ENCODE data around the gene TMEM121B. TPM values are rescaled to one million over a fixed set of nuclear protein-coding genes. Genes with fewer than 3 reads are reported as not detected.

TMEM121B gene
- total RNA-seq (0.09 TPM), polyA plus RNA-seq (0.23 TPM)
- long read RNA-seq, donor 1 = 0 reads
- long read RNA-seq, donor 2 = 0 reads
- long read RNA-seq, donor 3 = 0 reads
- long read RNA-seq, donor 4 = 0 reads
- long read RNA-seq, donor 5 = 0 reads
- long read RNA-seq, donor 6, full-length matches to known transcripts = 1 of 1 reads
- long read RNA-seq, donor 6, partial matches to known transcripts = 0 of 1 reads
- long read RNA-seq, donor 6, other reads (novel, unspliced or antisense) = 0 of 1 reads
- long read RNA-seq, donor 7 = 0 reads
- long read RNA-seq, donor 8, full-length matches to known transcripts = 1 of 1 reads
- long read RNA-seq, donor 8, partial matches to known transcripts = 0 of 1 reads
- long read RNA-seq, donor 8, other reads (novel, unspliced or antisense) = 0 of 1 reads
- long read RNA-seq, donor 9 = 0 reads
- long read RNA-seq, donor 10 = 0 reads

- H3K36me3 ChIP-seq (ENCODE audit: control insufficient read depth in 2 of 2, insufficient read depth in 2 of 2, low read length in 1 of 2) = no peaks in the 10 kb centered on the region
These were observed at the start of gene TMEM121B for GRCh38 chr22:17121233-17122195. Gene TMEM121B, minus strand, starts transcription at chr22:17121360. Its CDS starts 233 bp downstream, at chr22:17121127.

GRCh38 chr22:17167486-17167885, 46.3 kb upstream of the TMEM121B start:
- Histone ChIP-seq H3K27ac (ENCODE audit: low read depth in 1 of 2, low read length in 1 of 2) (no peak overlapping the region), H3K4me3 (ENCODE audit: low read length in 2 of 2) (no peak overlapping the region), H3K4me1 (ENCODE audit: control insufficient read depth in 2 of 2, insufficient read depth in 2 of 2, low read length in 2 of 2) (peaks cover 2 to 7% of the 10 kb centered on the region in 2 donors), H3K27me3 (ENCODE audit: control insufficient read depth in 2 of 2, insufficient read depth in 1 of 2, low read length in 1 of 2) (peaks cover 0 to 6% of the 10 kb centered on the region in 2 donors), H3K9me3 (ENCODE audit: control insufficient read depth in 2 of 2, insufficient read depth in 1 of 2, low read length in 1 of 2) (no peaks in the 10 kb centered on the region), H3K36me3 (ENCODE audit: control insufficient read depth in 2 of 2, insufficient read depth in 2 of 2, low read length in 1 of 2) (no peaks in the 10 kb centered on the region)
- WGBS = 87% methylated on average over 7 of the region's 7 CpGs
- DNase-seq (ENCODE audit: low read depth in 6 of 9, low spot score in 9 of 9) = no peak

More at GRCh38 chr22:17121233-17122195, at the start of gene TMEM121B:
- no peak within 1 kb of the TSS for H3K27ac ChIP-seq (ENCODE audit: low read depth in 1 of 2, low read length in 1 of 2)
- H3K4me3 ChIP-seq (ENCODE audit: low read length in 2 of 2) = peak within 1 kb of the TSS; percentile 8 to 54
- H3K27me3 ChIP-seq (ENCODE audit: control insufficient read depth in 2 of 2, insufficient read depth in 1 of 2, low read length in 1 of 2) = peaks cover 31 to 50% of the 10 kb centered on the region in 2 donors
- peaks cover 36% of the 10 kb centered on the region in 2 donors for H3K4me1 ChIP-seq (ENCODE audit: control insufficient read depth in 2 of 2, insufficient read depth in 2 of 2, low read length in 2 of 2)
- no peaks in the 10 kb centered on the region for H3K9me3 ChIP-seq (ENCODE audit: control insufficient read depth in 2 of 2, insufficient read depth in 1 of 2, low read length in 1 of 2)
- DNase-seq (ENCODE audit: low read depth in 6 of 9, low spot score in 9 of 9) = peak in 1 of 9 donors; percentile 19
- 9% methylated on average over 69 of the region's 69 CpGs for WGBS

GRCh38 chr22:17164392-17165024, 43.3 kb upstream of the TMEM121B start:
- DNase-seq (ENCODE audit: low read depth in 6 of 9, low spot score in 9 of 9) = no peak
- H3K27ac ChIP-seq (ENCODE audit: low read depth in 1 of 2, low read length in 1 of 2) = no peak overlapping the region
- no peak overlapping the region for H3K4me3 ChIP-seq (ENCODE audit: low read length in 2 of 2)
- H3K27me3 ChIP-seq (ENCODE audit: control insufficient read depth in 2 of 2, insufficient read depth in 1 of 2, low read length in 1 of 2) = peaks cover 0 to 6% of the 10 kb centered on the region in 2 donors
- no peaks in the 10 kb centered on the region for H3K36me3 ChIP-seq (ENCODE audit: control insufficient read depth in 2 of 2, insufficient read depth in 2 of 2, low read length in 1 of 2)
- WGBS = 93% methylated on average over 3 of the region's 3 CpGs
- no peaks in the 10 kb centered on the region for H3K9me3 ChIP-seq (ENCODE audit: control insufficient read depth in 2 of 2, insufficient read depth in 1 of 2, low read length in 1 of 2)
- peaks cover 0 to 6% of the 10 kb centered on the region in 2 donors for H3K4me1 ChIP-seq (ENCODE audit: control insufficient read depth in 2 of 2, insufficient read depth in 2 of 2, low read length in 2 of 2)

- no peaks in the 10 kb centered on the region for H3K36me3 ChIP-seq (ENCODE audit: control insufficient read depth in 2 of 2, insufficient read depth in 2 of 2, low read length in 1 of 2)
- H3K4me3 ChIP-seq (ENCODE audit: low read length in 2 of 2) = no peak overlapping the region
- 97% methylated on average over 8 of the region's 8 CpGs for WGBS
- H3K9me3 ChIP-seq (ENCODE audit: control insufficient read depth in 2 of 2, insufficient read depth in 1 of 2, low read length in 1 of 2) = no peaks in the 10 kb centered on the region
- peaks cover 0 to 3% of the 10 kb centered on the region in 2 donors for H3K27me3 ChIP-seq (ENCODE audit: control insufficient read depth in 2 of 2, insufficient read depth in 1 of 2, low read length in 1 of 2)
- H3K27ac ChIP-seq (ENCODE audit: low read depth in 1 of 2, low read length in 1 of 2) = no peak overlapping the region
- DNase-seq (ENCODE audit: low read depth in 6 of 9, low spot score in 9 of 9) = no peak
- peaks cover 2 to 13% of the 10 kb centered on the region in 2 donors for H3K4me1 ChIP-seq (ENCODE audit: control insufficient read depth in 2 of 2, insufficient read depth in 2 of 2, low read length in 2 of 2)
These were observed 41.6 kb upstream of the TMEM121B start for GRCh38 chr22:17162731-17163130.

- Histone ChIP-seq H3K4me3 (ENCODE audit: low read length in 2 of 2) (no peak overlapping the region), H3K9me3 (ENCODE audit: control insufficient read depth in 2 of 2, insufficient read depth in 1 of 2, low read length in 1 of 2) (no peaks in the 10 kb centered on the region), H3K36me3 (ENCODE audit: control insufficient read depth in 2 of 2, insufficient read depth in 2 of 2, low read length in 1 of 2) (no peaks in the 10 kb centered on the region), H3K27ac (ENCODE audit: low read depth in 1 of 2, low read length in 1 of 2) (no peak overlapping the region), H3K4me1 (ENCODE audit: control insufficient read depth in 2 of 2, insufficient read depth in 2 of 2, low read length in 2 of 2) (peaks cover 6 to 13% of the 10 kb centered on the region in 2 donors), H3K27me3 (ENCODE audit: control insufficient read depth in 2 of 2, insufficient read depth in 1 of 2, low read length in 1 of 2) (no peaks in the 10 kb centered on the region)
- no peak for DNase-seq (ENCODE audit: low read depth in 6 of 9, low spot score in 9 of 9)
- 94% methylated on average over 3 of the region's 3 CpGs for WGBS
These were observed 40.8 kb upstream of the TMEM121B start for GRCh38 chr22:17161991-17162390.

GRCh38 chr22:17159504-17159951, 38.4 kb upstream of the TMEM121B start:
- Histone ChIP-seq H3K27ac (ENCODE audit: low read depth in 1 of 2, low read length in 1 of 2) (peak overlapping the region in 1 of 2 donors; percentile 43), H3K9me3 (ENCODE audit: control insufficient read depth in 2 of 2, insufficient read depth in 1 of 2, low read length in 1 of 2) (no peaks in the 10 kb centered on the region), H3K4me1 (ENCODE audit: control insufficient read depth in 2 of 2, insufficient read depth in 2 of 2, low read length in 2 of 2) (peaks cover 6 to 13% of the 10 kb centered on the region in 2 donors), H3K4me3 (ENCODE audit: low read length in 2 of 2) (peak overlapping the region; percentile 73 to 75), H3K36me3 (ENCODE audit: control insufficient read depth in 2 of 2, insufficient read depth in 2 of 2, low read length in 1 of 2) (no peaks in the 10 kb centered on the region), H3K27me3 (ENCODE audit: control insufficient read depth in 2 of 2, insufficient read depth in 1 of 2, low read length in 1 of 2) (no peaks in the 10 kb centered on the region)
- DNase-seq (ENCODE audit: low read depth in 6 of 9, low spot score in 9 of 9) = peak; percentile 32 to 77 (median 45)
- 28% methylated on average over 35 of the region's 35 CpGs for WGBS

- Histone ChIP-seq H3K27ac (ENCODE audit: low read depth in 1 of 2, low read length in 1 of 2) (peak within 1 kb of the TSS; percentile 61 to 87), H3K27me3 (ENCODE audit: control insufficient read depth in 2 of 2, insufficient read depth in 1 of 2, low read length in 1 of 2) (no peaks in the 10 kb centered on the region), H3K9me3 (ENCODE audit: control insufficient read depth in 2 of 2, insufficient read depth in 1 of 2, low read length in 1 of 2) (no peaks in the 10 kb centered on the region), H3K4me3 (ENCODE audit: low read length in 2 of 2) (peak within 1 kb of the TSS; percentile 73 to 75), H3K36me3 (ENCODE audit: control insufficient read depth in 2 of 2, insufficient read depth in 2 of 2, low read length in 1 of 2) (no peaks in the 10 kb centered on the region), H3K4me1 (ENCODE audit: control insufficient read depth in 2 of 2, insufficient read depth in 2 of 2, low read length in 2 of 2) (peaks cover 6 to 13% of the 10 kb centered on the region in 2 donors)
- under 1% methylated on average over 114 of the region's 114 CpGs for WGBS
- peak; percentile 63 to 95 (median 86) for DNase-seq (ENCODE audit: low read depth in 6 of 9, low spot score in 9 of 9)
These were observed 37.7 kb upstream of the TMEM121B start, which contains the start of gene HDHD5 for GRCh38 chr22:17158568-17159503. Gene HDHD5, minus strand, starts transcription at chr22:17159277. Its CDS starts 26 bp downstream, at chr22:17159251.

GRCh38 chr22:17158176-17158567, 37.0 kb upstream of the TMEM121B start:
- no peaks in the 10 kb centered on the region for H3K9me3 ChIP-seq (ENCODE audit: control insufficient read depth in 2 of 2, insufficient read depth in 1 of 2, low read length in 1 of 2)
- H3K4me3 ChIP-seq (ENCODE audit: low read length in 2 of 2) = peak overlapping the region; percentile 64 to 75
- peak in 1 of 9 donors; percentile 14 for DNase-seq (ENCODE audit: low read depth in 6 of 9, low spot score in 9 of 9)
- no peaks in the 10 kb centered on the region for H3K36me3 ChIP-seq (ENCODE audit: control insufficient read depth in 2 of 2, insufficient read depth in 2 of 2, low read length in 1 of 2)
- 73% methylated on average over 17 of the region's 17 CpGs for WGBS
- H3K4me1 ChIP-seq (ENCODE audit: control insufficient read depth in 2 of 2, insufficient read depth in 2 of 2, low read length in 2 of 2) = peaks cover 6 to 13% of the 10 kb centered on the region in 2 donors
- no peaks in the 10 kb centered on the region for H3K27me3 ChIP-seq (ENCODE audit: control insufficient read depth in 2 of 2, insufficient read depth in 1 of 2, low read length in 1 of 2)
- no peak overlapping the region for H3K27ac ChIP-seq (ENCODE audit: low read depth in 1 of 2, low read length in 1 of 2)

All from thymus (tissue), 14 donors.